Aorta (tissue), 5 donors: ENCODE measurements around the gene THSD7B. TPM values are rescaled to one million over a fixed set of nuclear protein-coding genes. Genes with fewer than 3 reads are reported as not detected.

ENCODE experiments used
- ATAC-seq: fragments of 200-7000 bp; cut with Tn5 transposase; one replicate; pipeline ENCODE4 v1.9.1; 2022; ENCODE audit warnings: moderate library complexity; ENCODE audit not compliant: low FRiP score
- DNase-seq, 2 donors: peaks; one replicate each; pipeline ENCODE4 v3.0.0-alpha.2; 2020
- H3K27ac ChIP-seq, 2 donors: one replicate each; pipeline ENCODE4 v1.5.1; 2013; ENCODE audit warnings: low read length in 2 of 2, mild to moderate bottlenecking in 2 of 2, moderate library complexity in 2 of 2, control low read depth in 1 of 2, inconsistent platforms in 1 of 2, low read depth in 1 of 2
- H3K27me3 ChIP-seq, 2 donors: one replicate each; pipeline ENCODE4 v1.6.1; 2013; ENCODE audit warnings: control low read depth in 1 of 2, low read length in 1 of 2, mild to moderate bottlenecking in 1 of 2, moderate library complexity in 1 of 2; ENCODE audit not compliant: insufficient read depth in 2 of 2, control insufficient read depth in 1 of 2
- H3K36me3 ChIP-seq, 2 donors: one replicate each; pipeline ENCODE4 v1.6.1; 2013; ENCODE audit warnings: control low read depth in 1 of 2, low read length in 1 of 2, mild to moderate bottlenecking in 1 of 2; ENCODE audit not compliant: insufficient read depth in 2 of 2, control insufficient read depth in 1 of 2
- H3K4me1 ChIP-seq, 2 donors: one replicate each; pipeline ENCODE4 v1.6.1; 2013; ENCODE audit warnings: low read length in 2 of 2, control low read depth in 1 of 2, mild to moderate bottlenecking in 1 of 2, moderate library complexity in 1 of 2; ENCODE audit not compliant: insufficient read depth in 2 of 2, control insufficient read depth in 1 of 2
- H3K4me3 ChIP-seq, 2 donors: one replicate each; pipeline ENCODE4 v1.5.1; 2013; ENCODE audit warnings: low read length in 2 of 2, control low read depth in 1 of 2, mild to moderate bottlenecking in 1 of 2
- H3K9me3 ChIP-seq: one replicate; pipeline ENCODE4 v1.6.1; 2013; ENCODE audit warnings: mild to moderate bottlenecking, low read length; ENCODE audit not compliant: control insufficient read depth
- WGBS, 2 donors: extraction: QIAGEN DNeasy Blood & Tissue Kit; methylation state at CpG; one replicate each; pipeline ENCODE4 v1.1.7; 2013; 5-methylcytosine and 5-hydroxymethylcytosine counted together
- intact Hi-C, 2 donors: fragments of 100-400 bp; cut with DNase I; formaldehyde crosslinking; loops; one replicate each; pipeline versions ENCODE4 v1.14.2 to v1.15.0; 2022
- polyA plus RNA-seq, 2 donors: library from polyadenylated mRNA; stranded (reverse); fragments of 200-250 nt; gene quantifications; one replicate each; pipeline ENCODE4 v1.2.3, GENCODE V29; 2013
- total RNA-seq, 2 donors: library from RNA; stranded (reverse); fragmentation: NEBNext Ultra II Directional; extraction: Animal tissue kit (Norgen Biotek cat#: 25700); gene quantifications; one replicate each; pipeline ENCODE4 v1.2.1, GENCODE V29; 2021
- donor health status: healthy with polysubstance abuse.
- donor health status: Bipolar disorder and iron deficiency.
- donor health status: DM: no; HTN: no; CAD: no.
- donor health status: DM: no; HTN: no; CAD: no.
- donor health status: DM: yes; HTN: yes; CAD: no.

The THSD7B gene
- total and polyA plus RNA-seq, 4 donors, result 0.25 to 5.1 (median 1.8) TPM

- intact Hi-C loops, result no loop called here
- Histone ChIP-seq H3K9me3 (no peaks in the 10 kb centered on the region), H3K36me3 (no peaks in the 10 kb centered on the region), H3K27me3 (no peaks in the 10 kb centered on the region), H3K4me3 (no peak overlapping the region), H3K27ac (no peak overlapping the region), H3K4me1 (no peaks in the 10 kb centered on the region)
- DNase-seq (no peak), ATAC-seq (no peak)
- WGBS, 2 donors, result 87 to 90% methylated on average over 3 of the region's 3 CpGs
These were observed 440.0 kb downstream of the THSD7B start for GRCh38 chr2:137205324-137205723.

- WGBS, 2 donors, result 95 to 97% methylated on average over 3 of the region's 3 CpGs
- intact Hi-C loops, result no loop called here
- no peaks in the 10 kb centered on the region for H3K4me1 ChIP-seq
These were observed 440.7 kb downstream of the THSD7B start for GRCh38 chr2:137206069-137206468.

GRCh38 chr2:137207030-137207429, 441.7 kb downstream of the THSD7B start:
- Histone ChIP-seq H3K4me1 (no peaks in the 10 kb centered on the region), H3K36me3 (no peaks in the 10 kb centered on the region), H3K27ac (no peak overlapping the region), H3K27me3 (no peaks in the 10 kb centered on the region), H3K9me3 (no peaks in the 10 kb centered on the region), H3K4me3 (no peak overlapping the region)
- 82 to 86% methylated on average over 1 of the region's 1 CpG for WGBS, 2 donors
- intact Hi-C loops, result no loop called here
- DNase-seq, result no peak
- no peak for ATAC-seq

More at GRCh38 chr2:137206069-137206468, 440.7 kb downstream of the THSD7B start:
- DNase-seq, result no peak
- no peaks in the 10 kb centered on the region for H3K27me3 ChIP-seq
- H3K36me3 ChIP-seq, result no peaks in the 10 kb centered on the region
- no peak for ATAC-seq
- H3K9me3 ChIP-seq, result no peaks in the 10 kb centered on the region
- H3K4me3 ChIP-seq, result no peak overlapping the region
- no peak overlapping the region for H3K27ac ChIP-seq

- WGBS, 2 donors, result 88 to 89% methylated on average over 2 of the region's 2 CpGs
- ATAC-seq (no peak), DNase-seq (peak in 1 of 2 donors; percentile 45)
- no peaks in the 10 kb centered on the region for H3K4me1 ChIP-seq
- no peak overlapping the region for H3K4me3 ChIP-seq
- no peaks in the 10 kb centered on the region for H3K9me3 ChIP-seq
- no peak overlapping the region for H3K27ac ChIP-seq
- intact Hi-C loops, result no loop called here
- no peaks in the 10 kb centered on the region for H3K36me3 ChIP-seq
- no peaks in the 10 kb centered on the region for H3K27me3 ChIP-seq
These were observed 443.1 kb downstream of the THSD7B start for GRCh38 chr2:137208431-137208891.

- Histone ChIP-seq H3K9me3 (no peaks in the 10 kb centered on the region), H3K4me1 (no peaks in the 10 kb centered on the region)
These were observed 444.7 kb downstream of the THSD7B start for GRCh38 chr2:137210039-137210438.

GRCh38 chr2:137211761-137212160, 446.4 kb downstream of the THSD7B start:
- Histone ChIP-seq H3K4me3 (no peak overlapping the region), H3K27me3 (no peaks in the 10 kb centered on the region), H3K36me3 (no peaks in the 10 kb centered on the region), H3K9me3 (no peaks in the 10 kb centered on the region), H3K27ac (no peak overlapping the region), H3K4me1 (no peaks in the 10 kb centered on the region)
- WGBS, 2 donors, result 98 to 100% methylated on average over 1 of the region's 1 CpG
- intact Hi-C loops, result no loop called here
- ATAC-seq, result no peak
- no peak for DNase-seq

More at GRCh38 chr2:137210039-137210438, 444.7 kb downstream of the THSD7B start:
- H3K27ac ChIP-seq, result no peak overlapping the region
- no peak for DNase-seq
- intact Hi-C loops, result no loop called here
- H3K36me3 ChIP-seq, result no peaks in the 10 kb centered on the region
- H3K27me3 ChIP-seq, result no peaks in the 10 kb centered on the region
- no peak overlapping the region for H3K4me3 ChIP-seq
- ATAC-seq, result no peak

GRCh38 chr2:137220438-137220993, 455.2 kb downstream of the THSD7B start:
- Histone ChIP-seq H3K27ac (no peak overlapping the region), H3K4me3 (no peak overlapping the region), H3K9me3 (peaks cover 1% of the 10 kb centered on the region), H3K4me1 (no peaks in the 10 kb centered on the region), H3K27me3 (no peaks in the 10 kb centered on the region), H3K36me3 (no peaks in the 10 kb centered on the region)
- 7 to 10% methylated on average over 1 of the region's 1 CpG for WGBS, 2 donors
- intact Hi-C loops, result no loop called here
- ATAC-seq (no peak), DNase-seq (no peak)

GRCh38 chr2:137221797-137222492, 456.6 kb downstream of the THSD7B start:
- ATAC-seq (no peak), DNase-seq (no peak)
- 85 to 88% methylated on average over 2 of the region's 2 CpGs for WGBS, 2 donors
- intact Hi-C loops, result no loop called here
- Histone ChIP-seq H3K36me3 (no peaks in the 10 kb centered on the region), H3K27ac (no peak overlapping the region), H3K4me3 (no peak overlapping the region), H3K9me3 (peaks cover 1% of the 10 kb centered on the region), H3K27me3 (no peaks in the 10 kb centered on the region), H3K4me1 (no peaks in the 10 kb centered on the region)

- Histone ChIP-seq H3K4me1 (peaks cover 0 to 6% of the 10 kb centered on the region in 2 donors), H3K4me3 (no peak overlapping the region), H3K27me3 (no peaks in the 10 kb centered on the region), H3K9me3 (peaks cover 1% of the 10 kb centered on the region), H3K36me3 (no peaks in the 10 kb centered on the region), H3K27ac (no peak overlapping the region)
- ATAC-seq (no peak), DNase-seq (no peak)
- intact Hi-C loops, result no loop called here
- 71 to 75% methylated on average over 5 of the region's 5 CpGs for WGBS, 2 donors
These were observed 458.4 kb downstream of the THSD7B start for GRCh38 chr2:137223722-137224121.
